Keratinocyte (primary cell): ENCODE measurements around the gene DIP2B. TPM values are rescaled to one million over a fixed set of nuclear protein-coding genes. Genes with fewer than 3 reads are reported as not detected.
A peak's percentile ranks its signal among the peaks of the same experiment; 100 is the strongest.

ENCODE experiments used
- DNase-seq: peaks from one replicate; pipeline ENCODE4 v3.0.0-alpha.2; 2011; ENCODE audit warnings: low read depth, missing footprints, low spot score
- FAIRE-seq: peaks from 2 replicates; lab custom pipeline; 2011; peaks lifted over from hg19 to GRCh38; lab: Jason Lieb, UNC
- H2AFZ ChIP-seq: 2 replicates; pipeline ENCODE4 v1.6.0; 2012; ENCODE audit warnings: low read length, control low read depth, inconsistent platforms; ENCODE audit not compliant: control insufficient read depth
- H3K27ac ChIP-seq: 2 replicates; pipeline ENCODE4 v1.5.1; 2011; ENCODE audit warnings: low read length; ENCODE audit not compliant: control insufficient read depth, insufficient read depth
- H3K27me3 ChIP-seq: 3 replicates; pipeline ENCODE4 v1.6.0; 2011; ENCODE audit warnings: low read length; ENCODE audit not compliant: control insufficient read depth, insufficient read depth; ENCODE audit errors: extremely low read depth
- H3K36me3 ChIP-seq, 2 experiments: 2 replicates in 1 of 2; 3 replicates in 1 of 2; pipeline ENCODE4 v1.5.1; 2011; ENCODE audit warnings: low read length in 2 of 2, mild to moderate bottlenecking in 1 of 2; ENCODE audit not compliant: control insufficient read depth in 2 of 2, insufficient read depth in 2 of 2; ENCODE audit errors: extremely low read depth in 1 of 2
- H3K4me1 ChIP-seq: 3 replicates; pipeline ENCODE4 v1.5.1; 2011; ENCODE audit warnings: low read length; ENCODE audit not compliant: control insufficient read depth, insufficient read depth; ENCODE audit errors: extremely low read depth
- H3K4me2 ChIP-seq: 3 replicates; pipeline ENCODE4 v1.6.0; 2011; ENCODE audit warnings: low read depth, low read length; ENCODE audit not compliant: control insufficient read depth, insufficient read depth; ENCODE audit errors: extremely low read depth
- H3K4me3 ChIP-seq, 3 experiments: fragments of 200-600 bp in 1 of 3; sonication (generic) in 1 of 3; 2 replicates in 2 of 3; 3 replicates in 1 of 3; pipeline ENCODE4 v1.5.1; 2011 to 2016; ENCODE audit warnings: low read length in 3 of 3, mild to moderate bottlenecking in 3 of 3, control low read depth in 2 of 3, inconsistent platforms in 1 of 3, low read depth in 1 of 3, mixed read lengths in 1 of 3, mixed run types in 1 of 3, moderate library complexity in 1 of 3; ENCODE audit not compliant: control insufficient read depth in 2 of 3, insufficient read depth in 2 of 3; ENCODE audit errors: extremely low read depth in 1 of 3
- H3K79me2 ChIP-seq: 2 replicates; pipeline ENCODE4 v1.6.0; 2012; ENCODE audit warnings: low read length; ENCODE audit not compliant: control insufficient read depth, insufficient read depth
- H3K9ac ChIP-seq: 3 replicates; pipeline ENCODE4 v1.6.0; 2011; ENCODE audit warnings: low read length; ENCODE audit not compliant: control insufficient read depth, insufficient read depth; ENCODE audit errors: extremely low read depth
- H3K9me1 ChIP-seq: 3 replicates; pipeline ENCODE4 v1.6.0; 2011; ENCODE audit warnings: low read length; ENCODE audit not compliant: control insufficient read depth, insufficient read depth; ENCODE audit errors: extremely low read depth
- H3K9me3 ChIP-seq: 2 replicates; pipeline ENCODE4 v1.5.1; 2012; ENCODE audit warnings: low read depth, low read length; ENCODE audit not compliant: control insufficient read depth
- H4K20me1 ChIP-seq: 3 replicates; pipeline ENCODE4 v1.6.0; 2011; ENCODE audit warnings: low read length; ENCODE audit not compliant: control insufficient read depth, insufficient read depth; ENCODE audit errors: extremely low read depth
- CTCF ChIP-seq, 3 experiments: IDR thresholded peaks in 1 of 3; conservative IDR thresholded peaks in 1 of 3; optimal IDR thresholded peaks in 1 of 3; 2 replicates in 2 of 3; 3 replicates in 1 of 3; pipeline versions ENCODE3 to v1.5.1; 2011; ENCODE audit warnings: low read length in 3 of 3, mild to moderate bottlenecking in 3 of 3, moderate library complexity in 2 of 3, control low read depth in 1 of 3, inconsistent platforms in 1 of 3; ENCODE audit not compliant: insufficient read depth in 2 of 3; ENCODE audit errors: extremely low read depth in 1 of 3
- EZH2 ChIP-seq: IDR thresholded peaks from one replicate; pipeline ENCODE4 v1.6.1; 2012; ENCODE audit warnings: inconsistent platforms, mild to moderate bottlenecking, low read length, moderate library complexity
- dilution Hi-C: fragments of 300-500 bp; cut with MboI; formaldehyde crosslinking; loops from one replicate; pipeline ENCODE4 v1.7.0; 2020; ENCODE audit warnings: low sequenced_read_pairs; ENCODE audit not compliant: extremely low pct_ligation_motif_present
- polyA plus RNA-seq, 5 experiments: library from polyadenylated mRNA; depleted of rRNA in 3 of 5; stranded (reverse) in 3 of 5; stranded (forward) in 1 of 5; unstranded in 1 of 5; fragments of >200 nt; gene quantifications; 1 replicate in 1 of 5; 2 replicates in 3 of 5; 3 replicates in 1 of 5; pipeline versions ENCODE4 v1.2.1 to v1.2.3, GENCODE V29; 2011 to 2012; ENCODE audit warnings: missing spikeins in 2 of 5, low read depth in 1 of 5, low replicate concordance in 1 of 5

DIP2B gene
- polyA plus RNA-seq, 1 donor (not counting 4 experiments of a cell fraction or from before 2014, with no cell fraction given), result 30.2 TPM

GRCh38 chr12:50530532-50530931 lies 25.7 kb downstream of the DIP2B start:
- TF ChIP-seq CTCF (optimal IDR thresholded peaks at IDR 0.05 in 1 of 3, IDR thresholded peaks at IDR 0.05 in 1 of 3, conservative IDR thresholded peaks at IDR 0.05 in 1 of 3; ENCODE audit: extremely low read depth in 1 of 3, insufficient read depth in 2 of 3, low read length in 3 of 3) (no peak), EZH2 (no peak)
- no peak for DNase-seq
- H4K20me1 ChIP-seq, result no peaks in the 10 kb centered on the region
- no peak overlapping the region for H3K4me2 ChIP-seq
- H3K79me2 ChIP-seq, result peaks cover 65% of the 10 kb centered on the region
- dilution Hi-C loops, result no loop called here
- H3K9me3 ChIP-seq, result peaks cover 2% of the 10 kb centered on the region
- no peaks in the 10 kb centered on the region for H3K27me3 ChIP-seq
- H3K36me3 ChIP-seq, result peaks cover 6 to 16% of the 10 kb centered on the region in 2 experiments
- FAIRE-seq, result no peak
- peaks cover 35% of the 10 kb centered on the region for H3K4me1 ChIP-seq
- no peak overlapping the region for H2AFZ ChIP-seq
- H3K27ac ChIP-seq, result no peak overlapping the region
- H3K9ac ChIP-seq, result no peak overlapping the region
- H3K9me1 ChIP-seq, result no peaks in the 10 kb centered on the region
- no peak overlapping the region for H3K4me3 ChIP-seq

GRCh38 chr12:50533203-50533584 lies 28.4 kb downstream of the DIP2B start:
- peak overlapping the region; percentile 10 for H2AFZ ChIP-seq
- no peaks in the 10 kb centered on the region for H3K27me3 ChIP-seq
- H3K79me2 ChIP-seq, result peaks cover 54% of the 10 kb centered on the region
- H3K9me1 ChIP-seq, result no peaks in the 10 kb centered on the region
- FAIRE-seq (peak; percentile 67), DNase-seq (no peak)
- peaks cover 50% of the 10 kb centered on the region for H3K4me1 ChIP-seq
- peaks cover 3 to 10% of the 10 kb centered on the region in 2 experiments for H3K36me3 ChIP-seq
- H3K27ac ChIP-seq, result peak overlapping the region; percentile 99
- peak overlapping the region; percentile 93 for H3K4me2 ChIP-seq
- TF ChIP-seq EZH2, result no peak
- TF ChIP-seq CTCF (optimal IDR thresholded peaks at IDR 0.05 in 1 of 3, IDR thresholded peaks at IDR 0.05 in 1 of 3, conservative IDR thresholded peaks at IDR 0.05 in 1 of 3; ENCODE audit: extremely low read depth in 1 of 3, insufficient read depth in 2 of 3, low read length in 3 of 3), result no peak
- peak overlapping the region in 2 of 3 experiments; percentile 33 to 36 for H3K4me3 ChIP-seq
- no peaks in the 10 kb centered on the region for H4K20me1 ChIP-seq
- dilution Hi-C loops, result no loop called here
- H3K9ac ChIP-seq, result peak overlapping the region; percentile 74
- peaks cover 2% of the 10 kb centered on the region for H3K9me3 ChIP-seq
